AG04449 (cell line): Measurements from ENCODE around the gene ELMOD3.
"Not testable (repeated sequence)": the region's sequence is repeated elsewhere in the genome, so short reads cannot be mapped to it uniquely, and the experiment has no call there.

Experiments
- CTCF ChIA-PET: fragments of 350-600 bp; formaldehyde crosslinking; extraction: SDS; loops from one replicate; lab custom pipeline; 2021; ENCODE audit warnings: antibody characterized with exemption; lab: Yijun Ruan, JAX
- POLR2A ChIA-PET: fragments of 400-600, 350-600 bp; formaldehyde crosslinking; extraction: SDS; loops from one replicate; lab custom pipeline; 2020; ENCODE audit warnings: antibody characterized with exemption, inconsistent platforms; lab: Yijun Ruan, JAX
- DNase-seq: peaks from one replicate; pipeline ENCODE4 v3.0.0-alpha.2; 2010; ENCODE audit warnings: low read depth, low spot score
- H3K4me3 ChIP-seq: 2 replicates; pipeline ENCODE4 v1.5.1; 2011; ENCODE audit warnings: low read depth, mild to moderate bottlenecking, control low read depth, low read length
- TF ChIP-seq, protein P1 (sequence below): IDR thresholded peaks from one replicate; pipeline ENCODE4 v1.5.1; 2011; ENCODE audit warnings: mild to moderate bottlenecking, moderate library complexity, low read length, control low read depth, inconsistent platforms; ENCODE audit not compliant: insufficient read depth; ENCODE audit errors: missing control alignments

ELMOD3 gene

DNA sequence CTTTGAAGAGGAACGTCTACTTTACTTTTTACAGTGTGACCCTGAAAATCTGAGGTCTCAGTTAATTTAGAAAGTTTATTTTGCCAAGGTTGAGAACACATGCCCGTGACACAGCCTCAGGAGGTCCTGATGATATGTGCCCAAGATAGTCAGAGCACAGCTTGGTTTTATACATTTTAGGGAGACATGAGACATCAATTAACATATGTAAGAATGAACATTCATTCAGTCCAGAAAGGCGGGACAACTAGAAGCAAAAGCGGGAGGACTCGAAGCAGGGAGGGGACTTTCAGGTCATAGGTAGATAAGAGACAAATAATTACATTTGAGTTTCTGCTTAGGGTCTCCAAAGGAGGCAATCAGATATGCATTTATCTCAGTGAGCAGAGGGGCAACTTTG is 23.7 kb downstream of the ELMOD3 start:
- ChIA-PET POLR2A (no interaction called here), CTCF (interaction anchor here (1.6 kb wide), 1 partner anchor 13 kb away, joined by 5 read pairs; no protein-coding TSS in a partner anchor)
- TF ChIP-seq, protein P1, sequence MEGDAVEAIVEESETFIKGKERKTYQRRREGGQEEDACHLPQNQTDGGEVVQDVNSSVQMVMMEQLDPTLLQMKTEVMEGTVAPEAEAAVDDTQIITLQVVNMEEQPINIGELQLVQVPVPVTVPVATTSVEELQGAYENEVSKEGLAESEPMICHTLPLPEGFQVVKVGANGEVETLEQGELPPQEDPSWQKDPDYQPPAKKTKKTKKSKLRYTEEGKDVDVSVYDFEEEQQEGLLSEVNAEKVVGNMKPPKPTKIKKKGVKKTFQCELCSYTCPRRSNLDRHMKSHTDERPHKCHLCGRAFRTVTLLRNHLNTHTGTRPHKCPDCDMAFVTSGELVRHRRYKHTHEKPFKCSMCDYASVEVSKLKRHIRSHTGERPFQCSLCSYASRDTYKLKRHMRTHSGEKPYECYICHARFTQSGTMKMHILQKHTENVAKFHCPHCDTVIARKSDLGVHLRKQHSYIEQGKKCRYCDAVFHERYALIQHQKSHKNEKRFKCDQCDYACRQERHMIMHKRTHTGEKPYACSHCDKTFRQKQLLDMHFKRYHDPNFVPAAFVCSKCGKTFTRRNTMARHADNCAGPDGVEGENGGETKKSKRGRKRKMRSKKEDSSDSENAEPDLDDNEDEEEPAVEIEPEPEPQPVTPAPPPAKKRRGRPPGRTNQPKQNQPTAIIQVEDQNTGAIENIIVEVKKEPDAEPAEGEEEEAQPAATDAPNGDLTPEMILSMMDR: no peak
- DNase-seq: no peak
- no peak overlapping the region for H3K4me3 ChIP-seq

DNA sequence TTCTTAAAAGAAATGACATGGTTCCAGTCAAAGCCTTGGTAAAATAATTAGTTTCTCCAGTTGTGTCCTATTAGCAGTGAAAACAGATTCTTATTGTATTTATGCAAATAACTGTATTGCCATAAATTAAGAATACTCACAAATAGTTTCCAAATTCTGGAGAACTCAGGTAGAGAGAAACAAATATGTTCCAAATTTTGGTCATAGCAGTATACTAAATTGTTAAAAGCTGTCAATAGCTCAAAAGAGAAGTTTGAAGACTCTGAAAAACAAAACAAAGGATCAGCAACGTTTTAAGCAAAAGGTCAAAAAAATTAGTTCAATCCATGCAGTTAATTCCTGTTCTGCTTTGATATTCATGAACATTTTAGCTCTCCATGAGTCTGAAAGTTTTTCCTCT is 25.5 kb downstream of the ELMOD3 start:
- TF ChIP-seq, protein P1: no peak
- POLR2A ChIA-PET: no interaction called here
- CTCF ChIA-PET: interaction anchor here (1.4 kb wide), 1 partner anchor 172 kb away, joined by 4 read pairs; no protein-coding TSS in a partner anchor
- DNase-seq: no peak
- no peak overlapping the region for H3K4me3 ChIP-seq

DNA sequence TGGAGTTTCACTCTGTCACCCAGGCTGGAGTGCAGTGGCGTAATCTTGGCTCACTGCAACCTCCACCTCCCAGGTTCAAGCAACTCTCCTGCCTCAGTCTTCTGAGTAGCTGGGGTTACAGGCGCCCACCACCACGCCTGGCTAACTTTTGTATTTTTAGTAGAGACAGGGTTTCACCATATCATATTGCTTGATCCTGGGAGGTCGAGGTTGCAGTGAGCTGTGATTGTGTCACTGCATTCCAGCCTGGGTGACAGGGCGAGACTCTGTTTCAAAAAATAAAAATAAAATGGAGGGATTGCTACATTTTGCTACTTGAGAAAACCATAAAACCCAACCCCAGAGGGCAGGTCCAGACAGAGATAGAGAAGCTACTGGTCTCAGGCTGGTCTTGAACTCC is 28.6 kb downstream of the ELMOD3 start:
- H3K4me3 ChIP-seq, POLR2A ChIA-PET, DNase-seq: not testable (repeated sequence)
- CTCF ChIA-PET: interaction anchor here (1.6 to 2.0 kb wide), 2 partner anchors 12 to 168 kb away, joined by 3 to 4 read pairs; no protein-coding TSS in a partner anchor

DNA sequence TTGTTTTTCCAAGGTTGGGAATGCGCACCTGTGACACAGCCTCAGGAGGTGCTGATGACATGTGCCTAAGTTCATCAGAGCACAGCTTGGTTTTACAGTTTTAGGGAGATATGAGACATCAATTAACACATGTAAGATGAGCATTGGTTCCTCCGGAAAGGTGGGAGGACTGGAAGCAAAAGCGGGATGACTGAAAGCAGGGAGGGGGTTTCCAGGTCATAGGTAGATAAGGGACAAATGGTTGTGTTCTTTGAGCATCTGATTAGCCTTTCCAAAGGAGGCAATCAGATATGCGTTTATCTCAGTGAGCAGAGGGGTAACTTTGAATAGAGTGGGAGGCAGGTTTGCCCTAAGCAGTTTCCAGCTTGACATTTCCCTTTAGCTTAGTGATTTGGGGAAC is 29.3 kb downstream of the ELMOD3 start:
- H3K4me3 ChIP-seq: no peak overlapping the region
- POLR2A ChIA-PET: no interaction called here
- CTCF ChIA-PET: interaction anchor here (1.6 to 2.0 kb wide), 2 partner anchors 12 to 168 kb away, joined by 3 to 4 read pairs; no protein-coding TSS in a partner anchor
- no peak for DNase-seq
- TF ChIP-seq, protein P1: no peak

DNA sequence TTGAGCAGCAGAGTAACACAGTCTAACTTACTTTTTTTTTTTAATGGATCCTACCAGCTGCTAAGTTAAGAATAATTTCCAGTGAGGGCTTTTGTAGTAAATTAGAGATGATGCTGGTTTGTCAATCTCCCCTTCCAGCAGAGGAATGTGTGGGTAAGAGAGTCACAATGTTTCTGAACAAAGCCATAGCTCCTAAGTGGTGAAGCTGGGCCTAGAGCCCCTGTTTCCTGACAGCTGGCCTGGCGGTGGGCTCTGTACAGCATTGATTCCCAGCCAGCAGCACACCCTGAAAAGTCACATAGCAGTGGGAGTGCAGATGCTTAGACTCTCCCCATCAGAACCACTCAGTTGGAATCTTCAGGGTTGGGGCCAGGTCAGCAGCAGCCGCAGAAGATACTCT is 31.2 kb downstream of the ELMOD3 start:
- DNase-seq: no peak
- H3K4me3 ChIP-seq: no peak overlapping the region
- TF ChIP-seq, protein P1: no peak
- CTCF ChIA-PET: interaction anchor here (9.8 kb wide), 1 partner anchor 168 kb away, joined by 124 read pairs; no protein-coding TSS in a partner anchor
- POLR2A ChIA-PET: no interaction called here

DNA sequence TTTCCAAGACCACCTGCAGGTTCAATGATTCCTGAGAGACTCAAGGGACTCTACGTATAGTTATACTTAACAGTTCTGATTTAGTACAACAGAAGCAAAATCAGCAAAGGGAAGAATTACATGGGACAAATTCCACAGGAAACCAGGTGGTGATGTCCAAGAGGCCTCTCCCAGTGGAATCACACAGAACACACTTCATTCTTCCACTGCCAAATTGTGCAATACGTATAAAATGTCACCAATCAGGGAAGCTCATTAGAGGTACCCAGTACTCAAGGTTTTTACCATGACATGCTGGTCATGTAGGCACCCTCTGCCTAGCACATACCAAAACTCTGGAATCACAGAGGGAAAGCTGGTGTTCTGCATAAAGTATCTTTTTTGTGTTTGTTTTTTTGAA is 33.2 kb downstream of the ELMOD3 start:
- CTCF ChIA-PET: interaction anchor here (2.1 to 9.8 kb wide), 2 partner anchors 18 to 166 kb away, joined by 5 to 124 read pairs; no protein-coding TSS in a partner anchor
- no peak for DNase-seq
- TF ChIP-seq, protein P1: no peak
- H3K4me3 ChIP-seq: no peak overlapping the region
- POLR2A ChIA-PET: no interaction called here
